Loucy (cell line): ENCODE data around the gene KRT33B.
"Not testable (repeated sequence)": the region's sequence is repeated elsewhere in the genome, so short reads cannot be mapped to it uniquely, and the experiment has no call there.

Experiments
- H2AFZ ChIP-seq: fragments of 200-600 bp; sonication (generic); 2 replicates; pipeline ENCODE4 v1.6.0; 2016; ENCODE audit warnings: antibody characterized with exemption, mild to moderate bottlenecking, low read length, moderate library complexity
- H3F3A ChIP-seq: fragments of 200-600 bp; 2 replicates; pipeline ENCODE4 v1.6.0; 2016; ENCODE audit warnings: antibody characterized with exemption, low read depth, mild to moderate bottlenecking
- H3K27me3 ChIP-seq: fragments of 200-600 bp; sonication (generic); 2 replicates; pipeline ENCODE4 v1.6.1; 2014; ENCODE audit warnings: low read length, mild to moderate bottlenecking; ENCODE audit not compliant: insufficient read depth, poor library complexity, severe bottlenecking
- H3K36me3 ChIP-seq: fragments of 200-600 bp; sonication (generic); 2 replicates; pipeline ENCODE4 v1.6.1; 2016; ENCODE audit warnings: low read length; ENCODE audit not compliant: insufficient read depth
- H3K4me1 ChIP-seq: fragments of 200-600 bp; sonication (generic); 2 replicates; pipeline ENCODE4 v1.5.1; 2014; ENCODE audit warnings: low read length, mild to moderate bottlenecking; ENCODE audit not compliant: insufficient read depth, poor library complexity, severe bottlenecking
- H3K4me2 ChIP-seq: fragments of 200-600 bp; sonication (generic); 2 replicates; pipeline ENCODE4 v1.6.0; 2014; ENCODE audit warnings: antibody characterized with exemption, low read length, low read depth, mild to moderate bottlenecking; ENCODE audit not compliant: poor library complexity, severe bottlenecking
- H3K4me3 ChIP-seq: fragments of 200-600 bp; sonication (generic); 2 replicates; pipeline ENCODE4 v1.5.1; 2014; ENCODE audit warnings: low read length, mild to moderate bottlenecking, mixed read lengths; ENCODE audit not compliant: poor library complexity, severe bottlenecking
- H3K79me2 ChIP-seq: fragments of 200-600 bp; sonication (generic); 2 replicates; pipeline ENCODE4 v1.6.1; 2014; ENCODE audit warnings: low read length; ENCODE audit not compliant: insufficient read depth
- H3K9ac ChIP-seq: fragments of 200-600 bp; sonication (generic); 2 replicates; pipeline ENCODE4 v1.6.0; 2014; ENCODE audit warnings: mild to moderate bottlenecking, low read depth, low read length, moderate library complexity; ENCODE audit not compliant: poor library complexity, severe bottlenecking
- H3K9me2 ChIP-seq: fragments of 200-600 bp; sonication (generic); replicated peaks from 2 replicates; pipeline ENCODE4 v1.6.1; 2016; ENCODE audit warnings: low read depth, low read length, mixed read lengths
- H3K9me3 ChIP-seq: fragments of 200-600 bp; sonication (generic); 2 replicates; pipeline ENCODE4 v1.6.1; 2014; ENCODE audit warnings: mild to moderate bottlenecking, antibody characterized with exemption, low read length, low read depth; ENCODE audit not compliant: insufficient read depth
- H4K20me1 ChIP-seq: fragments of 200-600 bp; sonication (generic); 2 replicates; pipeline ENCODE4 v1.6.0; 2014; ENCODE audit warnings: antibody characterized with exemption, low read length, mild to moderate bottlenecking; ENCODE audit not compliant: insufficient read depth, poor library complexity, severe bottlenecking
- EZH2phosphoT487 ChIP-seq: fragments of 200-600 bp; IDR thresholded peaks from 2 replicates; pipeline ENCODE4 v1.6.1; 2018; ENCODE audit warnings: antibody characterized with exemption, mild to moderate bottlenecking, moderate library complexity, borderline replicate concordance
- TF ChIP-seq, protein P1 (sequence below): fragments of 200-600 bp; sonication (generic); conservative IDR thresholded peaks from 2 replicates; pipeline ENCODE4 v1.5.1; 2014; ENCODE audit warnings: mild to moderate bottlenecking, antibody characterized with exemption, low read length

KRT33B gene

GRCh38 chr17:41347869-41348760 lies 21.5 kb downstream of the KRT33B start:
- Histone ChIP-seq H2AFZ (no peak overlapping the region), H3K9me3 (no peaks in the 10 kb centered on the region), H3F3A (no peaks in the 10 kb centered on the region), H3K4me1 (no peaks in the 10 kb centered on the region), H3K79me2 (no peaks in the 10 kb centered on the region), H3K27me3 (no peaks in the 10 kb centered on the region), H3K36me3 (no peaks in the 10 kb centered on the region), H4K20me1 (no peaks in the 10 kb centered on the region), H3K9me2 (no peaks in the 10 kb centered on the region), H3K4me3 (no peak overlapping the region), H3K4me2 (no peak overlapping the region), H3K9ac (no peak overlapping the region)
- TF ChIP-seq EZH2phosphoT487, result no peak
- TF ChIP-seq, protein P1, sequence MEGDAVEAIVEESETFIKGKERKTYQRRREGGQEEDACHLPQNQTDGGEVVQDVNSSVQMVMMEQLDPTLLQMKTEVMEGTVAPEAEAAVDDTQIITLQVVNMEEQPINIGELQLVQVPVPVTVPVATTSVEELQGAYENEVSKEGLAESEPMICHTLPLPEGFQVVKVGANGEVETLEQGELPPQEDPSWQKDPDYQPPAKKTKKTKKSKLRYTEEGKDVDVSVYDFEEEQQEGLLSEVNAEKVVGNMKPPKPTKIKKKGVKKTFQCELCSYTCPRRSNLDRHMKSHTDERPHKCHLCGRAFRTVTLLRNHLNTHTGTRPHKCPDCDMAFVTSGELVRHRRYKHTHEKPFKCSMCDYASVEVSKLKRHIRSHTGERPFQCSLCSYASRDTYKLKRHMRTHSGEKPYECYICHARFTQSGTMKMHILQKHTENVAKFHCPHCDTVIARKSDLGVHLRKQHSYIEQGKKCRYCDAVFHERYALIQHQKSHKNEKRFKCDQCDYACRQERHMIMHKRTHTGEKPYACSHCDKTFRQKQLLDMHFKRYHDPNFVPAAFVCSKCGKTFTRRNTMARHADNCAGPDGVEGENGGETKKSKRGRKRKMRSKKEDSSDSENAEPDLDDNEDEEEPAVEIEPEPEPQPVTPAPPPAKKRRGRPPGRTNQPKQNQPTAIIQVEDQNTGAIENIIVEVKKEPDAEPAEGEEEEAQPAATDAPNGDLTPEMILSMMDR, result no peak

GRCh38 chr17:41346421-41346820 lies 23.2 kb downstream of the KRT33B start:
- H2AFZ ChIP-seq, H3K79me2 ChIP-seq, H3K36me3 ChIP-seq, H3K4me2 ChIP-seq, H3F3A ChIP-seq, H3K4me1 ChIP-seq, H3K9me3 ChIP-seq, H3K27me3 ChIP-seq, H3K4me3 ChIP-seq, H3K9ac ChIP-seq, H3K9me2 ChIP-seq, H4K20me1 ChIP-seq: not testable (repeated sequence)

- Histone ChIP-seq H2AFZ (no peak overlapping the region), H3K36me3 (no peaks in the 10 kb centered on the region), H3K4me3 (no peak overlapping the region), H3K9me2 (no peaks in the 10 kb centered on the region), H3K9ac (no peak overlapping the region), H3K4me2 (no peak overlapping the region), H3F3A (no peaks in the 10 kb centered on the region), H3K9me3 (no peaks in the 10 kb centered on the region), H3K79me2 (no peaks in the 10 kb centered on the region), H3K4me1 (no peaks in the 10 kb centered on the region), H4K20me1 (no peaks in the 10 kb centered on the region), H3K27me3 (no peaks in the 10 kb centered on the region)
- TF ChIP-seq, protein P1, result no peak
- TF ChIP-seq EZH2phosphoT487, result no peak
Measured at GRCh38 chr17:41345992-41346391, 23.6 kb downstream of the KRT33B start.

- H3F3A ChIP-seq, result no peaks in the 10 kb centered on the region
- H3K4me2 ChIP-seq, result no peak overlapping the region
- no peaks in the 10 kb centered on the region for H3K27me3 ChIP-seq
- H3K4me3 ChIP-seq, result no peak overlapping the region
- H3K36me3 ChIP-seq, result no peaks in the 10 kb centered on the region
- H3K9me2 ChIP-seq, result no peaks in the 10 kb centered on the region
- H3K9me3 ChIP-seq, result no peaks in the 10 kb centered on the region
- H4K20me1 ChIP-seq, result no peaks in the 10 kb centered on the region
- H3K79me2 ChIP-seq, result no peaks in the 10 kb centered on the region
- TF ChIP-seq EZH2phosphoT487, result no peak
- TF ChIP-seq, protein P1, result no peak
- no peak overlapping the region for H3K9ac ChIP-seq
- H3K4me1 ChIP-seq, result peaks cover 6% of the 10 kb centered on the region
- no peak overlapping the region for H2AFZ ChIP-seq
Measured at GRCh38 chr17:41343029-41343428, 26.6 kb downstream of the KRT33B start.
